ENCODE measurements around the gene DLGAP1.
"Not testable (repeated sequence)": the region's sequence is repeated elsewhere in the genome, so short reads cannot be mapped to it uniquely, and the experiment has no call there.

The DLGAP1 gene

GRCh38 chr18:3495691-3496430, 959.2 kb downstream of the DLGAP1 start:
- no peak for DNase-seq (ENCODE audit: low read depth)

- DNase-seq (ENCODE audit: low read depth) = no peak
Measured at GRCh38 chr18:3494569-3494968, 960.5 kb downstream of the DLGAP1 start.

- no peak for DNase-seq (ENCODE audit: low read depth)
Measured at GRCh38 chr18:3494245-3494526, 960.9 kb downstream of the DLGAP1 start.

GRCh38 chr18:3493501-3494244, 961.4 kb downstream of the DLGAP1 start:
- no peak for DNase-seq (ENCODE audit: low read depth)

- DNase-seq (ENCODE audit: low read depth) = no peak
Measured at GRCh38 chr18:3492721-3493120, 962.4 kb downstream of the DLGAP1 start.

- no peak for DNase-seq (ENCODE audit: low read depth)
Measured at GRCh38 chr18:3491981-3492555, 963.0 kb downstream of the DLGAP1 start.

GRCh38 chr18:3489462-3489861, 965.6 kb downstream of the DLGAP1 start:
- DNase-seq (ENCODE audit: low read depth) = no peak

GRCh38 chr18:3486512-3486911, 968.6 kb downstream of the DLGAP1 start:
- DNase-seq (ENCODE audit: low read depth) = no peak

- DNase-seq (ENCODE audit: low read depth) = no peak
Measured at GRCh38 chr18:3485153-3486149, 969.7 kb downstream of the DLGAP1 start.

GRCh38 chr18:3482258-3482657, 972.8 kb downstream of the DLGAP1 start:
- DNase-seq (ENCODE audit: low read depth) = no peak

GRCh38 chr18:3481696-3482210, 973.4 kb downstream of the DLGAP1 start:
- DNase-seq (ENCODE audit: low read depth) = no peak

GRCh38 chr18:3480827-3481573, 974.1 kb downstream of the DLGAP1 start:
- no peak for DNase-seq (ENCODE audit: low read depth)

GRCh38 chr18:3479978-3480509, 975.1 kb downstream of the DLGAP1 start:
- no peak for DNase-seq (ENCODE audit: low read depth)

GRCh38 chr18:3478262-3478978, 976.7 kb downstream of the DLGAP1 start:
- DNase-seq (ENCODE audit: low read depth) = no peak

GRCh38 chr18:3472681-3473544, 982.2 kb downstream of the DLGAP1 start:
- DNase-seq (ENCODE audit: low read depth) = no peak

- DNase-seq (ENCODE audit: low read depth) = not testable (repeated sequence)
Measured at GRCh38 chr18:3472121-3472520, 983.0 kb downstream of the DLGAP1 start.

- no peak for DNase-seq (ENCODE audit: low read depth)
Measured at GRCh38 chr18:3471141-3471648, 983.9 kb downstream of the DLGAP1 start.

- DNase-seq (ENCODE audit: low read depth) = no peak
Measured at GRCh38 chr18:3468833-3469232, 986.3 kb downstream of the DLGAP1 start.

- DNase-seq (ENCODE audit: low read depth) = no peak
Measured at GRCh38 chr18:3468066-3468705, 986.9 kb downstream of the DLGAP1 start.

Data from activated T-cell treated with anti-CD3 and anti-CD28 coated beads for 1 hour (primary cell).